AG04449 (cell line): ENCODE results near the gene CLDN14.

ENCODE experiments used
- CTCF ChIA-PET: fragments of 350-600 bp; formaldehyde crosslinking; extraction: SDS; loops from one replicate; lab custom pipeline; 2021; ENCODE audit warnings: antibody characterized with exemption; lab: Yijun Ruan, JAX
- POLR2A ChIA-PET: fragments of 400-600, 350-600 bp; formaldehyde crosslinking; extraction: SDS; loops from one replicate; lab custom pipeline; 2020; ENCODE audit warnings: antibody characterized with exemption, inconsistent platforms; lab: Yijun Ruan, JAX
- DNase-seq: peaks from one replicate; pipeline ENCODE4 v3.0.0-alpha.2; 2010; ENCODE audit warnings: low read depth, low spot score
- H3K4me3 ChIP-seq: 2 replicates; pipeline ENCODE4 v1.5.1; 2011; ENCODE audit warnings: low read depth, mild to moderate bottlenecking, control low read depth, low read length
- TF ChIP-seq, protein P1 (sequence below): IDR thresholded peaks from one replicate; pipeline ENCODE4 v1.5.1; 2011; ENCODE audit warnings: mild to moderate bottlenecking, moderate library complexity, low read length, control low read depth, inconsistent platforms; ENCODE audit not compliant: insufficient read depth; ENCODE audit errors: missing control alignments

The CLDN14 gene

DNA sequence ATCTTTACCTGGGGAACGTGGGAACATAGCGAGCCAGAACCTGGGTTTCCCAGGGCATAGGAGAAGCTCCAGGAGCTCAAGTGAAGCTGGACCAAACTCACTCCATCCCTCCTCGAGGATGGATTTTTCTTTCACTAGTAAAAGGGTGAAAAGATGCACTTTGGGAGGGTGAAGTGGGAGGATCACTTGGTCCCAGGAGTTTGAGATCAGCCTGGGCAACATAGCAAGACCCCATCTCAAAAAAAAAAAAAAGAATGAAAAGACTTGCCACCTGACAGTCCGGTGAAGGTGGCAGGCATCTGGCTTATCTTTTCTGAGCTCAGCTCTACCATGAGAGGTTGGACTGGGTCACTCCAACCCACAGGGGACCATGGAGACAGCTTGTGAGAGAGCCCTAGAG, 52.4 kb downstream of the CLDN14 start:
- POLR2A ChIA-PET, result no interaction called here
- CTCF ChIA-PET, result no interaction called here
- no peak overlapping the region for H3K4me3 ChIP-seq
- TF ChIP-seq, protein P1, sequence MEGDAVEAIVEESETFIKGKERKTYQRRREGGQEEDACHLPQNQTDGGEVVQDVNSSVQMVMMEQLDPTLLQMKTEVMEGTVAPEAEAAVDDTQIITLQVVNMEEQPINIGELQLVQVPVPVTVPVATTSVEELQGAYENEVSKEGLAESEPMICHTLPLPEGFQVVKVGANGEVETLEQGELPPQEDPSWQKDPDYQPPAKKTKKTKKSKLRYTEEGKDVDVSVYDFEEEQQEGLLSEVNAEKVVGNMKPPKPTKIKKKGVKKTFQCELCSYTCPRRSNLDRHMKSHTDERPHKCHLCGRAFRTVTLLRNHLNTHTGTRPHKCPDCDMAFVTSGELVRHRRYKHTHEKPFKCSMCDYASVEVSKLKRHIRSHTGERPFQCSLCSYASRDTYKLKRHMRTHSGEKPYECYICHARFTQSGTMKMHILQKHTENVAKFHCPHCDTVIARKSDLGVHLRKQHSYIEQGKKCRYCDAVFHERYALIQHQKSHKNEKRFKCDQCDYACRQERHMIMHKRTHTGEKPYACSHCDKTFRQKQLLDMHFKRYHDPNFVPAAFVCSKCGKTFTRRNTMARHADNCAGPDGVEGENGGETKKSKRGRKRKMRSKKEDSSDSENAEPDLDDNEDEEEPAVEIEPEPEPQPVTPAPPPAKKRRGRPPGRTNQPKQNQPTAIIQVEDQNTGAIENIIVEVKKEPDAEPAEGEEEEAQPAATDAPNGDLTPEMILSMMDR, result no peak
- DNase-seq, result no peak

DNA sequence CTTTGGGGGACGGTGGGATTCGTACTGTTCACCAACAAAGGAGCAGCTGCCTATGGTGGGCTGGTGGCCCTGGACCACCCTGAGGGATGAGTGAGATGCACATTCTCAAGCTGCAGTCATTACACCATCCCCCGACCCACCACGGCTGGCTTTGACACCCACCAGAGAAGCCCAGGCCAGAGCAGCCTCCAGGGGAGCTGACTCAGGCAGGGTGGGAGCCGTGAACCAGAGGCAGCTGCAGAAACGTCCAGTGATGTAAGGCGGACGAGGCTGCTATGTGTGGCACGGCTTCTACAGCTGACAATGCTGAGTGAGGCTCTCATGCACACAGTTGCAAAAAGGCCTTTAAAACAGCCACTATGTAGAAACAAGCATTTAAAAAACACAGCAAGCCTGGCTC, 54.6 kb downstream of the CLDN14 start:
- POLR2A ChIA-PET, result no interaction called here

DNA sequence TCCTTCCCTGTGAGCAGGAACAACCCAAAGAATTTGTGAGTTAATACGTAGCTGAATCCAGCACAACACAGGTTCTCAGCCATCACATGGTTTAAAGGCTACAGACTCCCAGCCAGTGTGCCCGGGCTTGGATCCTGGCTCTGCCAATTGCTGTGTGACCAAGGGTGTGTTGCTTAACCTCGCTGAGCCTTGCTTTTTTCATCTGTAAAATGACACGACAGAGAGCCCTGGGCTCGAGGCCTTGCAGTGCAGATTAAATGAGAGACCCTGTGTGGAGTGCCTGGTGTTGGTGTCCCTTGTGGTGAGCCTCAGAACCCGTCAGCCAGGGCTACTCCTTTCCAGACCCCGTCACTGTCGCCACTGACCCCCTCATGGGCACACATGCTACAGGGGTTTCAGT, 55.3 kb downstream of the CLDN14 start:
- POLR2A ChIA-PET, result no interaction called here

More for the DNA sequence above, 54.6 kb downstream of the CLDN14 start:
- TF ChIP-seq, protein P1, result no peak
- CTCF ChIA-PET, result interaction anchor here (1.4 kb wide), 3 partner anchors 162 to 493 kb away, joined by 4 to 5 read pairs (median 4); no protein-coding TSS in a partner anchor
- peak; percentile 12 for DNase-seq
- H3K4me3 ChIP-seq, result no peak overlapping the region

DNA sequence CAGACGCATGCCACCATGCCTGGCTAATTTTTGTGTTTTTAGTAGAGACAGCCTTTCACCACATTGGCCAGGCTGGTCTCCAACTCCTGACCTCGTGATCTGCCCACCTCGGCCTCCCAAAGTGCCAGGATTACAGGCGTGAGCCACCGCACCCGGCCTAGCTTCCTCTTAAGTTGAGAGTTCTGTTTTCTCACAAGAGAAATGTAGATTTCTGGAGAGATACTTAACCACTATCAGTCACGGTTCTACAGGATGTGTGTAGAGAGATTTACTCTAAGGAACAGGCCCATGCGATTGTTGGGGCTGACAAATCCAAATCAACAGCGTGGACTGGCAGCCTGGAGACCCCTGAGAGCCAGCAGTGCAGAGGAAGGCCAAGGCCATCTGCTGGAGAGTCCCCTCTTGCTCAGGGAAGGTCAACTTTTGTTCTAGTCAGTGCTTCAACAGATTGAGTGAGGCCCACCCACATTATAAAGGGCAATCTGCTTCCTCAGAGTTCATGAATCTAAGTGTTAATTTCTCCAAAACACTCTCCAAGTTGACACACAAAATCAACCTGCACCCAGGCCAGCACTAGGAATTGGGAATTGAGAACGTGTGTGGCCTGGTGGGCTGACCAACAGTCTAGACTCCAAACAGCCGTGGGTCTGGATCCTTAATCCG, 56.0 kb downstream of the CLDN14 start:
- H3K4me3 ChIP-seq, result no peak overlapping the region
- ChIA-PET CTCF (interaction anchor here (0.9 to 2.5 kb wide), 12 partner anchors 9 to 586 kb away, joined by 3 to 16 read pairs (median 5); no protein-coding TSS in a partner anchor), POLR2A (no interaction called here)
- TF ChIP-seq, protein P1, result no peak
- no peak for DNase-seq

More for the DNA sequence above, 55.3 kb downstream of the CLDN14 start:
- H3K4me3 ChIP-seq, result no peak overlapping the region
- CTCF ChIA-PET, result interaction anchor here (1.4 kb wide), 2 partner anchors 163 to 494 kb away, joined by 4 to 5 read pairs; no protein-coding TSS in a partner anchor
- no peak for DNase-seq
- TF ChIP-seq, protein P1, result no peak

DNA sequence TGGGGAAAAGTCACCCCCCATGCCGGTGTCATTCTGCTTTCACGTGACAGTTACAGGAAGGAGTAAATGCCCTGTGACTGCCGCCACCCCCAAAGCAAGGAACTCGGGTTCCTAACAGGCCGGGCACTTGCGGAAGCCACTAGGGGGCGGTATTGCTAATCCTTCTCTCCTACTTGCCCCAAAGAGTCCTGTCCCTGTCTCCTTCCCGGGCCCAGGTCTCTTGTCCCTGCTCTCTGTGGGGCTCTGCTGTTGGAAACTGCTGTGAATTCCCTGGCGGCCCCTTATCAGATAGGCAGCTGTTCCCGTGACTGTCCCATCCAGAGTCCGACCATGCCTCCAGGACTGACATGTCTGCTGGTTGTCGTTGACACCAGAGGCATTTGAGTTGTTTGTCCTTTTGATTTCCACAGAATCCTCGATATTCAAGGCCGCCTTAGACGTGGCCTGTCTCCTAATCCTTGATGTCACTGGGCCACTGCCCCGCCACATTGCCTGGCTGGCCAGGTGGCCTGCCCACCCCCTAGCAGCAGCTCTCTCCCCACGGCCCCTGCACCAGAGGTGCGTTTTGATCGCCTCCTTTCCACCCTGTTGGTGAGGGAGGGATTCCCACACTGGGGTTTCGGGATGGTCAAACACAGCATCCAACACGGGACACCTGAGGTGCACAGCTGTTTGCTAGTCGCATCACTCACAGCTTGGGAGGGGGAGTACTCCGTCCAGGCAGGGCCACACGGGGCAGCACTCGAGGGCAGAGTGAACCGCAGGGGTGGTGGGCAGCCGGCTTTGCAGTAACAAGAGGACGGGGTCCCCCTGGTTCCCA, 57.4 kb downstream of the CLDN14 start:
- POLR2A ChIA-PET, result no interaction called here
- peak; percentile 23 for DNase-seq
- TF ChIP-seq, protein P1, result peak; percentile 78

More for the DNA sequence above, 57.4 kb downstream of the CLDN14 start:
- CTCF ChIA-PET, result interaction anchor here (0.6 to 2.5 kb wide), 44 partner anchors 8 to 588 kb away, joined by 3 to 16 read pairs (median 4); no protein-coding TSS in a partner anchor
- no peak overlapping the region for H3K4me3 ChIP-seq
